Mucosa of descending colon (tissue), 3 donors: ENCODE data around the gene CCR5AS.

Experiments used
- ATAC-seq: fragments of 200-7000 bp; cut with Tn5 transposase; one replicate; pipeline ENCODE4 v1.9.1; 2020; ENCODE audit warnings: mild to moderate bottlenecking, moderate library complexity
- DNase-seq, 3 donors: peaks; one replicate each; pipeline ENCODE4 v3.0.0-alpha.2; 2020
- H3K36me3 ChIP-seq: fragments of 200-600 bp; one replicate; pipeline ENCODE4 v1.8.0; 2021; ENCODE audit warnings: low read depth, mild to moderate bottlenecking
- H3K4me1 ChIP-seq: fragments of 200-600 bp; one replicate; pipeline ENCODE4 v1.8.0; 2021; ENCODE audit warnings: low read depth, mild to moderate bottlenecking
- H3K4me3 ChIP-seq: fragments of 200-600 bp; one replicate; pipeline ENCODE4 v1.8.0; 2021; ENCODE audit warnings: mild to moderate bottlenecking
- H3K9me3 ChIP-seq: fragments of 200-600 bp; one replicate; pipeline ENCODE4 v1.8.0; 2021; ENCODE audit warnings: mild to moderate bottlenecking
- intact Hi-C, 2 donors: fragments of 100-400 bp; cut with DNase I in 1 of 2; cut with micrococcal nuclease in 1 of 2; formaldehyde crosslinking; loops; one replicate each; pipeline versions ENCODE4 v1.11.0 to v1.11.1; 2022; cut with DNase I, micrococcal nuclease
- TF ChIP-seq, protein P1 (sequence below): fragments of 200-600 bp; IDR thresholded peaks from one replicate; pipeline ENCODE4 v1.8.0; 2022; ENCODE audit warnings: antibody characterized with exemption, mild to moderate bottlenecking
- donor health status: DM: no; HTN: no; CAD: no; lungs with moderate emphysema.
- donor health status: DM: no; HTN: no; CAD: no.
- donor health status: DM: no; HTN: yes; CAD: no.

Gene CCR5AS

DNA sequence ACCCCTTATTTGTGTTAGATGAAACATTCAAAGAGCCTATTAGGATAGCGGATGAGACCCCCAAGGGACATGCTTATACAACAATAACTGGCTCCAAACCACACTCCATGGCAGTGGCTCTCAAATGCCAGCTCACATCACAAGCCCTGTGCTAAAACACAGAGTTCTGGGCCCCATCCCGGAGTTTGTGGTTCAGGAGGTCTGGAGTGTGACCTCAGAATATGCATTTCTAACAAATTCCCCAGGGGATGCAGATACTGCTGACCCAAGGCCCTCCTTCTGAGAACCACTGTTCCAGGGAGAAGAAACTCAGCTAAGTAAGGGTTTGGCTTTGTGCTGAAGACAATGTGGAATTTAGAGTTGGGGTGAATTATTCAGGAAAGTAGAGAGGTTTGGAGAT lies 3.8 kb upstream of the CCR5AS start:
- intact Hi-C loops, result no loop called here
- no peak for ATAC-seq
- Histone ChIP-seq H3K36me3 (no peaks in the 10 kb centered on the region), H3K4me1 (peaks cover 11% of the 10 kb centered on the region), H3K9me3 (no peaks in the 10 kb centered on the region), H3K4me3 (no peak overlapping the region)
- TF ChIP-seq, protein P1, sequence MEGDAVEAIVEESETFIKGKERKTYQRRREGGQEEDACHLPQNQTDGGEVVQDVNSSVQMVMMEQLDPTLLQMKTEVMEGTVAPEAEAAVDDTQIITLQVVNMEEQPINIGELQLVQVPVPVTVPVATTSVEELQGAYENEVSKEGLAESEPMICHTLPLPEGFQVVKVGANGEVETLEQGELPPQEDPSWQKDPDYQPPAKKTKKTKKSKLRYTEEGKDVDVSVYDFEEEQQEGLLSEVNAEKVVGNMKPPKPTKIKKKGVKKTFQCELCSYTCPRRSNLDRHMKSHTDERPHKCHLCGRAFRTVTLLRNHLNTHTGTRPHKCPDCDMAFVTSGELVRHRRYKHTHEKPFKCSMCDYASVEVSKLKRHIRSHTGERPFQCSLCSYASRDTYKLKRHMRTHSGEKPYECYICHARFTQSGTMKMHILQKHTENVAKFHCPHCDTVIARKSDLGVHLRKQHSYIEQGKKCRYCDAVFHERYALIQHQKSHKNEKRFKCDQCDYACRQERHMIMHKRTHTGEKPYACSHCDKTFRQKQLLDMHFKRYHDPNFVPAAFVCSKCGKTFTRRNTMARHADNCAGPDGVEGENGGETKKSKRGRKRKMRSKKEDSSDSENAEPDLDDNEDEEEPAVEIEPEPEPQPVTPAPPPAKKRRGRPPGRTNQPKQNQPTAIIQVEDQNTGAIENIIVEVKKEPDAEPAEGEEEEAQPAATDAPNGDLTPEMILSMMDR, result no peak
- no peak for DNase-seq

DNA sequence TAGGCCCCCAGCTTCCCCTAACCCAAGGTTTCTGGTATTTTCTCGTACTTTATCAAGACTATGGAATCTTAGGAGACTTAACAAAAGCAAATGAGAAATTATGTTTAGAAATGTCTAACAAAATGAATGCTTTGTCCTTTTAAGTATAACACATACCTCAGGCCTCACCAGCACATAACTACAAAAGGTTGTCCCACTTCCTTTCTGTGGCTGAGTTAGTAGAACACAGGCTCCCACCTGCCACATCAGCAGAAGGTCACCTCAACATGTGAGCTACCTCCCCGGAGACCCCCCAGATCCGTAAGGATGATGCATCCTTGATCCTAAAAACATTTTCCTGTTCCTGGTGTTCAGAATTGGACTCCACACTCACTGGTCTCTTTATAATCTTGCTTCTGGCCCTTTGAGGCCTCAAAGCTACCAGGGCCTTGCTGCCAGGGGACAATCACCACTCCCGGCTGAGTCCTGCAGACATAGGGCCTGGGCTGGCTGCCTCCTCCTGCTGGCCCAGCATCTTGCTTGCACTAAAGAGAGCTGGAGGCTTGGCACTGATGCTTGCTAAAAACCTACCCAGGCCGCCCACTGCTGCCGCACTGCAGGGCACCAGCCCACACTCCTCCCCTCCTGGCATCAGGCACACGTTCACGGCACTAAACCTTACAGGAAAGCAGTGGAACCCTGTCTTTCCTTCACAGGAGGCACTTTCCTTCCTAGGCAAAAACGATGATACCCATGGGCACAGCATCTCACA lies 3.0 kb upstream of the CCR5AS start:
- ATAC-seq (no peak), DNase-seq (no peak)
- intact Hi-C loops, result no loop called here
- TF ChIP-seq, protein P1, result no peak
- Histone ChIP-seq H3K4me1 (peaks cover 15% of the 10 kb centered on the region), H3K36me3 (no peaks in the 10 kb centered on the region), H3K4me3 (no peak overlapping the region), H3K9me3 (no peaks in the 10 kb centered on the region)

DNA sequence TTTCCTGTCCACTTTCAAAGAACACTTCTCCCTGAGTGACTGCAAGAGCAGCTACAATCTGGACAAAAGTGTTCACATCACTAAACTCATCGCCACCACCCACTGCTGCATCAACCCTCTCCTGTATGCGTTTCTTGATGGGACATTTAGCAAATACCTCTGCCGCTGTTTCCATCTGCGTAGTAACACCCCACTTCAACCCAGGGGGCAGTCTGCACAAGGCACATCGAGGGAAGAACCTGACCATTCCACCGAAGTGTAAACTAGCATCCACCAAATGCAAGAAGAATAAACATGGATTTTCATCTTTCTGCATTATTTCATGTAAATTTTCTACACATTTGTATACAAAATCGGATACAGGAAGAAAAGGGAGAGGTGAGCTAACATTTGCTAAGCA lies 2.0 kb upstream of the CCR5AS start:
- ATAC-seq (no peak), DNase-seq (no peak)
- intact Hi-C loops, result no loop called here
- TF ChIP-seq, protein P1, result no peak
- Histone ChIP-seq H3K9me3 (no peaks in the 10 kb centered on the region), H3K36me3 (no peaks in the 10 kb centered on the region), H3K4me3 (no peak overlapping the region), H3K4me1 (peaks cover 21% of the 10 kb centered on the region)

DNA sequence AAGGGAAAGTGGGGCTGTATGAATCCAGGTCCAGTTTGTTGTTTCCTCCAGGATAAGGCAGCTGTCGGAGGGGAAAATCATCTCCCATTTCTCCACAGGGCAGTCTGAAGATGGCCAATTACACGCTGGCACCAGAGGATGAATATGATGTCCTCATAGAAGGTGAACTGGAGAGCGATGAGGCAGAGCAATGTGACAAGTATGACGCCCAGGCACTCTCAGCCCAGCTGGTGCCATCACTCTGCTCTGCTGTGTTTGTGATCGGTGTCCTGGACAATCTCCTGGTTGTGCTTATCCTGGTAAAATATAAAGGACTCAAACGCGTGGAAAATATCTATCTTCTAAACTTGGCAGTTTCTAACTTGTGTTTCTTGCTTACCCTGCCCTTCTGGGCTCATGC lies 1.1 kb upstream of the CCR5AS start:
- H3K9me3 ChIP-seq, result no peaks in the 10 kb centered on the region
- DNase-seq, result no peak
- H3K4me3 ChIP-seq, result no peak overlapping the region
- TF ChIP-seq, protein P1, result no peak
- peaks cover 21% of the 10 kb centered on the region for H3K4me1 ChIP-seq
- intact Hi-C loops, result no loop called here
- ATAC-seq, result no peak
- H3K36me3 ChIP-seq, result no peaks in the 10 kb centered on the region

DNA sequence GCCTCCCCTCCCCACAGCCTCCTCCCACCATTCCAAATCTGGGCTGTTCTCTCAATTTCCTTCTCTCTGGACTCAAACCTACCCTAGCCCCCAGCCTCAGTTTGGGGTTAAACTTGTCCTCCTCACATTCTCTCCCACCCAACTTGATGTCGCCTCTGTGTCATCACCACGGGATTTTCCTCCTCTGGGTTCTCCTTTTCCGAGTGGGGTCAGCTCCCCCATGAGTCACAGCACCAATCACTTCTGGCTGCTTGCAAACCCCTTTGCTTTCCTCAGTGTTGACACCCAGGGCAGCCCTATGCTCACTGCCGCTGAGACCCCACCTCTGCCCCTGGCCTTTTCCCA lies 451 bp downstream of the CCR5AS start:
- DNase-seq (no peak), ATAC-seq (no peak)
- TF ChIP-seq, protein P1, result no peak
- intact Hi-C loops, result no loop called here
- Histone ChIP-seq H3K4me1 (peaks cover 21% of the 10 kb centered on the region), H3K4me3 (no peak overlapping the region), H3K9me3 (no peaks in the 10 kb centered on the region), H3K36me3 (no peaks in the 10 kb centered on the region)
